ENCODE results near the gene GTF2IRD1.

GTF2IRD1 gene

GRCh38 chr7:74568658-74569057, 115.0 kb downstream of the GTF2IRD1 start:
- Histone ChIP-seq H3K4me3 (ENCODE audit: low read length) (no peak overlapping the region), H3K36me3 (ENCODE audit: control insufficient read depth, insufficient read depth, low read length) (no peaks in the 10 kb centered on the region), H3K4me1 (ENCODE audit: control insufficient read depth, insufficient read depth, low read length) (peaks cover 16% of the 10 kb centered on the region), H3K9me3 (ENCODE audit: control insufficient read depth, low read length) (no peaks in the 10 kb centered on the region), H3K9ac (ENCODE audit: low read length) (no peak overlapping the region), H3K27me3 (ENCODE audit: control insufficient read depth, insufficient read depth, low read length) (no peaks in the 10 kb centered on the region)

- no peak overlapping the region for H3K9ac ChIP-seq (ENCODE audit: low read length)
- H3K36me3 ChIP-seq (ENCODE audit: control insufficient read depth, insufficient read depth, low read length): no peaks in the 10 kb centered on the region
- no peak overlapping the region for H3K4me3 ChIP-seq (ENCODE audit: low read length)
- peaks cover 22% of the 10 kb centered on the region for H3K4me1 ChIP-seq (ENCODE audit: control insufficient read depth, insufficient read depth, low read length)
- H3K9me3 ChIP-seq (ENCODE audit: control insufficient read depth, low read length): no peaks in the 10 kb centered on the region
- no peaks in the 10 kb centered on the region for H3K27me3 ChIP-seq (ENCODE audit: control insufficient read depth, insufficient read depth, low read length)
These were observed 115.9 kb downstream of the GTF2IRD1 start for GRCh38 chr7:74569501-74570075.

- Histone ChIP-seq H3K4me3 (ENCODE audit: low read length) (no peak overlapping the region), H3K36me3 (ENCODE audit: control insufficient read depth, insufficient read depth, low read length) (no peaks in the 10 kb centered on the region), H3K9me3 (ENCODE audit: control insufficient read depth, low read length) (no peaks in the 10 kb centered on the region), H3K27me3 (ENCODE audit: control insufficient read depth, insufficient read depth, low read length) (no peaks in the 10 kb centered on the region), H3K9ac (ENCODE audit: low read length) (no peak overlapping the region), H3K4me1 (ENCODE audit: control insufficient read depth, insufficient read depth, low read length) (peaks cover 30% of the 10 kb centered on the region)
These were observed 116.9 kb downstream of the GTF2IRD1 start for GRCh38 chr7:74570533-74571156.

- no peaks in the 10 kb centered on the region for H3K9me3 ChIP-seq (ENCODE audit: control insufficient read depth, low read length)
- no peaks in the 10 kb centered on the region for H3K27me3 ChIP-seq (ENCODE audit: control insufficient read depth, insufficient read depth, low read length)
- peak overlapping the region; percentile 2 for H3K9ac ChIP-seq (ENCODE audit: low read length)
- no peaks in the 10 kb centered on the region for H3K36me3 ChIP-seq (ENCODE audit: control insufficient read depth, insufficient read depth, low read length)
- H3K4me3 ChIP-seq (ENCODE audit: low read length): no peak overlapping the region
- H3K4me1 ChIP-seq (ENCODE audit: control insufficient read depth, insufficient read depth, low read length): peaks cover 45% of the 10 kb centered on the region
These were observed 118.7 kb downstream of the GTF2IRD1 start for GRCh38 chr7:74572301-74572979.

- H3K27me3 ChIP-seq (ENCODE audit: control insufficient read depth, insufficient read depth, low read length): no peaks in the 10 kb centered on the region
- no peaks in the 10 kb centered on the region for H3K9me3 ChIP-seq (ENCODE audit: control insufficient read depth, low read length)
- H3K9ac ChIP-seq (ENCODE audit: low read length): no peak overlapping the region
- H3K36me3 ChIP-seq (ENCODE audit: control insufficient read depth, insufficient read depth, low read length): no peaks in the 10 kb centered on the region
- no peak overlapping the region for H3K4me3 ChIP-seq (ENCODE audit: low read length)
- H3K4me1 ChIP-seq (ENCODE audit: control insufficient read depth, insufficient read depth, low read length): peaks cover 46% of the 10 kb centered on the region
These were observed 119.8 kb downstream of the GTF2IRD1 start for GRCh38 chr7:74573512-74573911.

GRCh38 chr7:74575083-74575784, 121.5 kb downstream of the GTF2IRD1 start:
- Histone ChIP-seq H3K9ac (ENCODE audit: low read length) (peak overlapping the region; percentile 15), H3K27me3 (ENCODE audit: control insufficient read depth, insufficient read depth, low read length) (no peaks in the 10 kb centered on the region), H3K4me1 (ENCODE audit: control insufficient read depth, insufficient read depth, low read length) (peaks cover 60% of the 10 kb centered on the region), H3K4me3 (ENCODE audit: low read length) (no peak overlapping the region), H3K9me3 (ENCODE audit: control insufficient read depth, low read length) (no peaks in the 10 kb centered on the region), H3K36me3 (ENCODE audit: control insufficient read depth, insufficient read depth, low read length) (no peaks in the 10 kb centered on the region)

GRCh38 chr7:74575811-74576210, 122.1 kb downstream of the GTF2IRD1 start:
- no peaks in the 10 kb centered on the region for H3K9me3 ChIP-seq (ENCODE audit: control insufficient read depth, low read length)
- peak overlapping the region; percentile 15 for H3K9ac ChIP-seq (ENCODE audit: low read length)
- H3K4me3 ChIP-seq (ENCODE audit: low read length): no peak overlapping the region
- peaks cover 65% of the 10 kb centered on the region for H3K4me1 ChIP-seq (ENCODE audit: control insufficient read depth, insufficient read depth, low read length)
- H3K27me3 ChIP-seq (ENCODE audit: control insufficient read depth, insufficient read depth, low read length): no peaks in the 10 kb centered on the region
- no peaks in the 10 kb centered on the region for H3K36me3 ChIP-seq (ENCODE audit: control insufficient read depth, insufficient read depth, low read length)

GRCh38 chr7:74579800-74580685, 126.3 kb downstream of the GTF2IRD1 start:
- Histone ChIP-seq H3K9ac (ENCODE audit: low read length) (peak overlapping the region; percentile 61), H3K4me3 (ENCODE audit: low read length) (peak overlapping the region; percentile 49), H3K27me3 (ENCODE audit: control insufficient read depth, insufficient read depth, low read length) (no peaks in the 10 kb centered on the region), H3K4me1 (ENCODE audit: control insufficient read depth, insufficient read depth, low read length) (peaks cover 82% of the 10 kb centered on the region), H3K9me3 (ENCODE audit: control insufficient read depth, low read length) (no peaks in the 10 kb centered on the region), H3K36me3 (ENCODE audit: control insufficient read depth, insufficient read depth, low read length) (no peaks in the 10 kb centered on the region)

- Histone ChIP-seq H3K9me3 (ENCODE audit: control insufficient read depth, low read length) (no peaks in the 10 kb centered on the region), H3K9ac (ENCODE audit: low read length) (peak overlapping the region; percentile 7), H3K4me3 (ENCODE audit: low read length) (no peak overlapping the region), H3K4me1 (ENCODE audit: control insufficient read depth, insufficient read depth, low read length) (peaks cover 82% of the 10 kb centered on the region), H3K27me3 (ENCODE audit: control insufficient read depth, insufficient read depth, low read length) (no peaks in the 10 kb centered on the region), H3K36me3 (ENCODE audit: control insufficient read depth, insufficient read depth, low read length) (no peaks in the 10 kb centered on the region)
These were observed 128.3 kb downstream of the GTF2IRD1 start for GRCh38 chr7:74581916-74582440.

- peaks cover 82% of the 10 kb centered on the region for H3K4me1 ChIP-seq (ENCODE audit: control insufficient read depth, insufficient read depth, low read length)
- no peaks in the 10 kb centered on the region for H3K27me3 ChIP-seq (ENCODE audit: control insufficient read depth, insufficient read depth, low read length)
- no peaks in the 10 kb centered on the region for H3K36me3 ChIP-seq (ENCODE audit: control insufficient read depth, insufficient read depth, low read length)
- H3K9ac ChIP-seq (ENCODE audit: low read length): peak overlapping the region; percentile 7
- no peaks in the 10 kb centered on the region for H3K9me3 ChIP-seq (ENCODE audit: control insufficient read depth, low read length)
- no peak overlapping the region for H3K4me3 ChIP-seq (ENCODE audit: low read length)
These were observed 128.8 kb downstream of the GTF2IRD1 start for GRCh38 chr7:74582447-74583039.

GRCh38 chr7:74583630-74584029, 129.9 kb downstream of the GTF2IRD1 start:
- H3K4me3 ChIP-seq (ENCODE audit: low read length): no peak overlapping the region
- H3K4me1 ChIP-seq (ENCODE audit: control insufficient read depth, insufficient read depth, low read length): peaks cover 91% of the 10 kb centered on the region
- no peaks in the 10 kb centered on the region for H3K9me3 ChIP-seq (ENCODE audit: control insufficient read depth, low read length)
- H3K27me3 ChIP-seq (ENCODE audit: control insufficient read depth, insufficient read depth, low read length): no peaks in the 10 kb centered on the region
- H3K36me3 ChIP-seq (ENCODE audit: control insufficient read depth, insufficient read depth, low read length): no peaks in the 10 kb centered on the region
- no peak overlapping the region for H3K9ac ChIP-seq (ENCODE audit: low read length)

All from mucosa of stomach (tissue), 1 donor.